GM10248 (cell line): Measurements from ENCODE around the gene TAF3.

Experiments used
- CTCF ChIA-PET: fragments of 300-600 bp; sonication (Branson Sonifier 250); formaldehyde crosslinking; extraction: SDS; loops from one replicate; lab custom pipeline; 2021; ENCODE audit warnings: antibody characterized with exemption; lab: Yijun Ruan, JAX
- POLR2A ChIA-PET: fragments of 350-650 bp; sonication (Branson Sonifier 250); formaldehyde crosslinking; extraction: SDS; loops from one replicate; lab custom pipeline; 2020; ENCODE audit warnings: antibody characterized with exemption; lab: Yijun Ruan, JAX
- DNase-seq: peaks from one replicate; pipeline ENCODE4 v3.0.0; 2012; ENCODE audit errors: extremely low spot score
- TF ChIP-seq, protein P1 (sequence below): IDR thresholded peaks from 2 replicates; pipeline ENCODE4 v1.5.1; 2012; ENCODE audit warnings: mild to moderate bottlenecking, low read depth; ENCODE audit errors: extremely low read depth, missing control alignments, control extremely low read depth

TAF3 gene

DNA sequence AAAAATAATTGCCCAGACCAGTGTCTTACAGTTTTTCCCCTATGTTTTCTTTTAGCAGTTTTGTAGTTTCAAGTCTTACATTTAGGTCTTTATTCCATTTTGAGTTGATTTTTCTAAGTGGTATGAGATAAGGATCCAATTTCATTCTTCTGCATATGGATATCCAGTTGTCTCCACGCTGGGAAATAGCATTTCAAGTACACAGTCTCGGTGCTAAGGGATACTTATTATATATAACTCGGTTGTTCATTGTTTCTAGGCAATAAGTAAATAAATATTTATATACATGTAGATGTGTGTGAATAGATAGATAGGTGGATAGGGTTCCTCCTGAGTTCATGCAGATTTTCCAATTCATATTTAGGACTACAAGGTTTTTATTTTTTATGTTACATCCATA is 16.0 kb downstream of the TAF3 start:
- TF ChIP-seq, protein P1, sequence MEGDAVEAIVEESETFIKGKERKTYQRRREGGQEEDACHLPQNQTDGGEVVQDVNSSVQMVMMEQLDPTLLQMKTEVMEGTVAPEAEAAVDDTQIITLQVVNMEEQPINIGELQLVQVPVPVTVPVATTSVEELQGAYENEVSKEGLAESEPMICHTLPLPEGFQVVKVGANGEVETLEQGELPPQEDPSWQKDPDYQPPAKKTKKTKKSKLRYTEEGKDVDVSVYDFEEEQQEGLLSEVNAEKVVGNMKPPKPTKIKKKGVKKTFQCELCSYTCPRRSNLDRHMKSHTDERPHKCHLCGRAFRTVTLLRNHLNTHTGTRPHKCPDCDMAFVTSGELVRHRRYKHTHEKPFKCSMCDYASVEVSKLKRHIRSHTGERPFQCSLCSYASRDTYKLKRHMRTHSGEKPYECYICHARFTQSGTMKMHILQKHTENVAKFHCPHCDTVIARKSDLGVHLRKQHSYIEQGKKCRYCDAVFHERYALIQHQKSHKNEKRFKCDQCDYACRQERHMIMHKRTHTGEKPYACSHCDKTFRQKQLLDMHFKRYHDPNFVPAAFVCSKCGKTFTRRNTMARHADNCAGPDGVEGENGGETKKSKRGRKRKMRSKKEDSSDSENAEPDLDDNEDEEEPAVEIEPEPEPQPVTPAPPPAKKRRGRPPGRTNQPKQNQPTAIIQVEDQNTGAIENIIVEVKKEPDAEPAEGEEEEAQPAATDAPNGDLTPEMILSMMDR: no peak
- DNase-seq: no peak
- ChIA-PET POLR2A (no interaction called here), CTCF (no interaction called here)

DNA sequence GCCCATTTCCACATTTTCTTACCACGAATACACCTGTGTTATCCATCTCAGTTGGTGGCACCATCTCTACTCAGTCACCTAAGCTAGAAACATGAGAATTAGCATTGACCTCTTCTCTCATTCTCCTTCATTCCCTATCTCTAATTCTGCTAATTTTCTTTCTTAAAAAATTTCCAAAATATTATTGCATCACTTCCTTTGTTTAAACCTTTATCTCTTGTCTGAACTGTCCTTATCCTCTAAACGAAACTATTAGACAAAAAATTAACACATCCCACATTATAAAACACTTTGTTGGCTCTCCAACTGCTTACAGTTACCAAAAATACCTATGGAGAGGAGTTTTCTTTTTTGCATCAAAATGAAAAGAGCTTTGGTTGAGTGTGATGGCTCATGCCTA is 18.3 kb downstream of the TAF3 start:
- TF ChIP-seq, protein P1: no peak
- no peak for DNase-seq
- ChIA-PET CTCF (no interaction called here), POLR2A (no interaction called here)

DNA sequence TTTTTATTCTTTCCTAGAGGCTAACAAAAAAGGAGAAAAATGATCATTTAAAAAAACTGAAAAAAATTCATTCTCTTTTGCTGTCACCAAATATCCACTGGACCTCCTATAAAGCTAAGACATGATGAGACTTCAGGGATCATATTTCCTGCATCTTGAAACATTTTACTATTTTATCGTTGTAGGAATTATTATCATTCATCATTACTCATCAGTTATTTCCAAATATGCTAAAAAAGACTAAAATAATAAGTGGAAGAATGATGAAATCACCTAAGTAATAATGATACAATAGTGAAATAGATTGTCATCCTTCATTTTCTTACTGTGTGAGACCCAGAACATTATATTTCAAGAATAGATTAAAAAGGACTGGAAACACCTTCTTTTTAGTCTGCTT is 28.3 kb downstream of the TAF3 start:
- ChIA-PET CTCF (interaction anchor here (1.7 kb wide), 1 partner anchor 20 kb away, joined by 4 read pairs; no protein-coding TSS in a partner anchor), POLR2A (no interaction called here)
- DNase-seq: no peak
- TF ChIP-seq, protein P1: no peak

DNA sequence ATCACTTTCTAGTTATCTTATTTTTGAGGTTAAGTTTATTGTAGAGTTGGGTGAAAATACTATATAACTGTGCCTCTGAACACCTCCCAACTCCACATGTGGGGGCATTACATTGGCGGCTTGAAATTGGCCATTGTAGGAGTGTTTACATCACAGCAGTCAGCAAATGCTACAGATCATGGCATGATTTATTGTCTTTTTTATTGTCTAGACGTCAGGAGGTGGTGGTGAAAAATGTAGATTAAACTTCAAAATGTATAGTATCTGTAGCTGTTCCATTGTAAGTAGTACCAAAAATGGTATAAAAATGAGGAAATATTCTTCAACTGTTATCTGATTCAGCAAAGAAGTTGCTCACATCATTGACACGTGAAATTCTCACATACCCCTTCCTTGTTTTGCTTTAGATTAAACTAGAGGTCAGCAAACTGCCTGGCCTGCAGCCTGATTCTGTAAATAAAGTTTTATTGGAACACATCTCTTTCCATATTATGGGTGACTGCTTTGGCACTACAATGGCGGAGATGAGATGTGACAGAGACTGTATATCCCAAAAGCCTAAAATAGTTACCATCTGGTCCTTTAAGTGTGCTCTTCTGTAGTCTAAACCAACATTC is 35.0 kb downstream of the TAF3 start:
- DNase-seq: no peak
- CTCF ChIA-PET: no interaction called here
- POLR2A ChIA-PET: no interaction called here
- TF ChIP-seq, protein P1: no peak

DNA sequence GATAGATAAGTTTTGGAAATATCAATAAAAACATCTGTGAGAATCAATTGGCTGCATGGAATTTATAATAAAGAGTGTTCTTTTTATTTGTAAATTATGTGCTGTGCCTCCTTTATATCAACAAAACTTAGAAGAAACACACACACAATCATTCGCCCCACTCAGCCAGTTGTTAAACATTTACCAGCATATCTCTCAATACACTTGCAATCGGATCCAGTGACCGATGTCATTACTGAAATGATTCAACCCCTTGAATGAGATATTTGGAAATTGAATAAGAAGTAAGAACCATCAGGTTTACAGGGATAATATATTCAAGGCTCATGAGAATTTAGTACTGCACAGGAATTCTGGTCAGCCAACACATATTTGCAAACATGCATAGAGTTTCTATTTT is 35.6 kb downstream of the TAF3 start:
- TF ChIP-seq, protein P1: no peak
- CTCF ChIA-PET: no interaction called here
- POLR2A ChIA-PET: no interaction called here
- DNase-seq: no peak

DNA sequence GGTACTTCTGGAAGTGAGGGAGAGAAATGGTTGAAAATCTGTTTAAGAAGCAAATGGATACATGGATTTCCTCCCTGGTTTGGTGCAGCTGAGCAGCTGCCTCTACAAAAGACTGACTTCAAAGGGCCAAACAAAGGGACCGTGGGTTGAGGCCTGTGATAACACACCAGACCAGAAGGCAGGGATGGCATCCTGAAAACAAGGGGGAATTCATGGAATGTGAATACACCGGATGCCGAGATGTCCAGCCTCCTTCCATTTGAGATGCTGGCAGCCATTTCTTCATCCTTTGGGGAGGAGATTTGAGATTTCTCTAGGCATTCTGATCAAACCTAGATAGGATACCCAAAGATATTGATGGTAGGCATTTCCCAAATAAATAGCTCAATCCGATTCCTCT is 36.9 kb downstream of the TAF3 start:
- DNase-seq: no peak
- TF ChIP-seq, protein P1: no peak
- POLR2A ChIA-PET: no interaction called here
- CTCF ChIA-PET: interaction anchor here (1.6 kb wide), 1 partner anchor 12 kb away, joined by 3 read pairs; no protein-coding TSS in a partner anchor
